Esophagus muscularis mucosa (tissue), 4 donors: ENCODE measurements around the gene SCAP. TPM values are rescaled to one million over a fixed set of nuclear protein-coding genes. Genes with fewer than 3 reads are reported as not detected.
A peak's percentile ranks its signal among the peaks of the same experiment; 100 is the strongest.
"Not testable (repeated sequence)": the region's sequence is repeated elsewhere in the genome, so short reads cannot be mapped to it uniquely, and the experiment has no call there.

Experiments used
- DNase-seq: peaks from one replicate; pipeline ENCODE4 v3.0.0-alpha.2; 2017; ENCODE audit errors: extremely low spot score
- H3K27ac ChIP-seq, 4 donors: fragments of 200-600 bp; sonication (generic); replicated peaks in 1 of 4; 1 replicate in 3 of 4; 2 replicates in 1 of 4; pipeline ENCODE4 v1.5.1; 2016 to 2019; ENCODE audit warnings: mild to moderate bottlenecking in 1 of 4
- H3K27me3 ChIP-seq, 4 donors: fragments of 200-600 bp; sonication (generic); one replicate each; pipeline versions ENCODE4 v1.5.1 to v1.6.0; 2016 to 2019
- H3K36me3 ChIP-seq, 4 donors: fragments of 200-600 bp; sonication (generic); one replicate each; pipeline ENCODE4 v1.5.1; 2016 to 2019
- H3K4me1 ChIP-seq, 4 donors: fragments of 200-600 bp; sonication (generic); one replicate each; pipeline ENCODE4 v1.5.1; 2016 to 2019
- H3K4me3 ChIP-seq, 4 donors: fragments of 200-600 bp; sonication (generic); 1 replicate in 2 of 4; 2 replicates in 2 of 4; pipeline ENCODE4 v1.5.1; 2016 to 2019; ENCODE audit warnings: mild to moderate bottlenecking in 4 of 4, moderate library complexity in 1 of 4
- H3K9me3 ChIP-seq, 4 donors: fragments of 200-600 bp; sonication (generic); 1 replicate in 3 of 4; 2 replicates in 1 of 4; pipeline ENCODE4 v1.5.1; 2016 to 2019
- EP300 ChIP-seq: sonication (generic); formaldehyde crosslinking; IDR thresholded peaks from one replicate; pipeline ENCODE4 v1.6.1; 2017; ENCODE audit warnings: antibody characterized with exemption
- POLR2A ChIP-seq: fragments of 450-650 bp; IDR thresholded peaks from one replicate; pipeline ENCODE4 v1.6.1; 2017; ENCODE audit warnings: antibody characterized with exemption, moderate library complexity, mild to moderate bottlenecking, low read depth
- POLR2AphosphoS5 ChIP-seq, 2 donors: sonication (generic); formaldehyde crosslinking; IDR thresholded peaks; one replicate each; pipeline ENCODE4 v1.6.1; 2017; ENCODE audit warnings: antibody characterized with exemption in 2 of 2
- WGBS: methylation state at CpG from one replicate; pipeline ENCODE4 v1.1.5; 2018; 5-methylcytosine and 5-hydroxymethylcytosine counted together
- intact Hi-C: fragments of 100-400 bp; cut with DNase I; formaldehyde crosslinking; loops from one replicate; pipeline ENCODE4 v1.15.1; 2023
- total RNA-seq, 4 donors: library from RNA; depleted of rRNA; stranded (reverse); fragments of >200 nt; gene quantifications; one replicate each; pipeline versions ENCODE4 v1.1.0 to v1.2.1, GENCODE V29; 2016
- TF ChIP-seq, protein P1 (sequence below), 3 experiments: fragments of 200-600 bp in 2 of 3; fragments of 450-650 bp in 1 of 3; sonication (generic) in 2 of 3; IDR thresholded peaks; one replicate each; pipeline ENCODE4 v1.5.1; 2017 to 2019; ENCODE audit warnings: antibody characterized with exemption in 3 of 3, mild to moderate bottlenecking in 2 of 3, moderate library complexity in 1 of 3

Gene SCAP
- total RNA-seq, 4 donors from 2014 or later = 67.6 to 104 (median 79.9) TPM

DNA sequence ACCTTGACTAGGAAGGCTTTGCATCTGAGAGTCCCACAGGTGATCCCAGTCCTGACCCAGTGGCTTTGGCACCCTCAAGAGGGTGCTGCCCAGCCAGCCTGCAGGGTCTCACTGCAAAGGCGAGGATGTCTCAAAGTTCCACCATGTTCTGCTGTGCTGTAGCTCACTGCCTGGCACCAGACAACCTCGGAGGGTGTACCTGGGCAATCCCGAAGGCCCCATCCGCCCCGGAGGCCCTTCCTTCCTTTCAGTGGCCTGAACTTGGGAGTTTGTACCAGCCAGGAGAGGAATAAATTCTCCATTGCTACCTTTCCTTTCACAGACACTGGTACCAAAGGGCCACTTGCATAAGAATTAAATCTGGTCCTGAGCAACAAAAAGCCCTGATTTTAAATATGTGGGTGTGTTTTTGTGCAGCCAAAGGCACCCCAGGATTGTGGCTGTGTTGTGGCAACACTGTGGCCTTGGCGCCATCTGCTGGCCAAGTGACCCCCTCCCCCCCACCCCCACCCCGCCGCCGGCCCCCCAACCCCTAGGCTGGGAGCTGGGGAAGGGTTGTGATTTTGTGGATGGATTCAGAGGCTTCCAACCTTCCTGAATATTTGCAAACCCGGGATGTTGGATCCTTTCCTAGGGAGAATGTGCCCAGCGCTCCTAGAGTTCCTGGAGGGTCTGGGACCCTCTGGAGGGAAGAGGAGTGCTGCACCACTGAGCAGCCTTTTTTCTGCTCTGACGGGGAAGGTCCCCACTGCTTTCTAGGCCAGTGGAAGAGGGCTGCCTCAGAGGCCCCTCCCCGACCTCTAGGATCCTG is 104.6 kb downstream of the SCAP start:
- Histone ChIP-seq H3K9me3 (no peaks in the 10 kb centered on the region), H3K36me3 (no peaks in the 10 kb centered on the region), H3K27me3 (peaks cover 0 to 21% (median 0%) of the 10 kb centered on the region in 4 donors), H3K27ac (no peak overlapping the region), H3K4me3 (no peak overlapping the region), H3K4me1 (peaks cover 0 to 1% (median under 1%) of the 10 kb centered on the region in 4 donors)
- TF ChIP-seq POLR2A (no peak), EP300 (no peak), POLR2AphosphoS5 (IDR thresholded peaks at IDR 0.05) (no peak)
- TF ChIP-seq, protein P1, sequence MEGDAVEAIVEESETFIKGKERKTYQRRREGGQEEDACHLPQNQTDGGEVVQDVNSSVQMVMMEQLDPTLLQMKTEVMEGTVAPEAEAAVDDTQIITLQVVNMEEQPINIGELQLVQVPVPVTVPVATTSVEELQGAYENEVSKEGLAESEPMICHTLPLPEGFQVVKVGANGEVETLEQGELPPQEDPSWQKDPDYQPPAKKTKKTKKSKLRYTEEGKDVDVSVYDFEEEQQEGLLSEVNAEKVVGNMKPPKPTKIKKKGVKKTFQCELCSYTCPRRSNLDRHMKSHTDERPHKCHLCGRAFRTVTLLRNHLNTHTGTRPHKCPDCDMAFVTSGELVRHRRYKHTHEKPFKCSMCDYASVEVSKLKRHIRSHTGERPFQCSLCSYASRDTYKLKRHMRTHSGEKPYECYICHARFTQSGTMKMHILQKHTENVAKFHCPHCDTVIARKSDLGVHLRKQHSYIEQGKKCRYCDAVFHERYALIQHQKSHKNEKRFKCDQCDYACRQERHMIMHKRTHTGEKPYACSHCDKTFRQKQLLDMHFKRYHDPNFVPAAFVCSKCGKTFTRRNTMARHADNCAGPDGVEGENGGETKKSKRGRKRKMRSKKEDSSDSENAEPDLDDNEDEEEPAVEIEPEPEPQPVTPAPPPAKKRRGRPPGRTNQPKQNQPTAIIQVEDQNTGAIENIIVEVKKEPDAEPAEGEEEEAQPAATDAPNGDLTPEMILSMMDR (IDR thresholded peaks at IDR 0.05) = peak in 2 of 3 experiments; percentile 34 to 50
- DNase-seq = no peak
- WGBS = 38% methylated on average over 13 of the region's 13 CpGs
- intact Hi-C loops = no loop called here

DNA sequence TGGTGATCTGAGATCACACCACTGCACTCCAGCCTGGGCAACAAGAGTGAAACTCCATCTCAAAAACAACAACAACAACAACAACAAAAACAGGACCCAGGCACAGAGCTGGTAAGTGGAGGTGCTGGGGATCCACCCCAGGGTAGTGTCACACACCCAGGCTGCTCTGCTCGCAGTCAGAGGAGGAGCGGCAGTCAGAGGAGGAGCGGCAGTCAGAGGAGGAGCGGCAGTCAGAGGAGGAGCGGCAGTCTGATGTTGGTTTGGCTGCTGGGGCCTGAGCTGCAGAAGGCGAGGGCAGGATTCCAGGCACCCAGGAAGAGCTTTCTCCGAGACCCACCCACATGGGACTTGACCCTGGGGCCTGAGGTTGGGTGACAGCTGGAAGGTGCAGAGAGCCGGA is 105.7 kb downstream of the SCAP start:
- H3K27ac ChIP-seq, intact Hi-C loops, H3K9me3 ChIP-seq, DNase-seq, H3K4me3 ChIP-seq, H3K36me3 ChIP-seq: not testable (repeated sequence)
- H3K27me3 ChIP-seq = peaks cover 0 to 21% (median 0%) of the 10 kb centered on the region in 4 donors
- 83% methylated on average over 7 of the region's 8 CpGs for WGBS
- H3K4me1 ChIP-seq = peaks cover 0 to 12% (median 7%) of the 10 kb centered on the region in 4 donors

DNA sequence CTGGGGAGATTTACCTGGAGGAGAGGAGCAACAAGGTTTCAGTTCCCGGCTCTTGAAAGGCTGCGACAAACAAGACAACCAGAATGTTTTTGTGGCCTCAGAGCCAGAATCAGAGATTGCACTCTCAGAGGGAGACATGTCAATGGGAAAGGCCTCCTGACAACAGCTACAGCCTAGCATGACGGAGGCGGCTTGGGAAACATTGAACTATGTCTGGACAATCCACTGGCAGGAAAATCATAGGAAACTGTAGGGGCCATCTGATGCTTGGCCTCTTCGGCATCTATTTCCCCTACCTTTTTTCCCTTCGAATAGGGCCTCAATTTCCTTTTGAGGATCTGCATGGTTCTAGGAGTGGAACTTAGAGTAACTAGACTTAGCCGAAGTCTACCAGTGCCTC is 108.1 kb downstream of the SCAP start:
- peaks cover 0 to 12% (median 7%) of the 10 kb centered on the region in 4 donors for H3K4me1 ChIP-seq
- H3K9me3 ChIP-seq = no peaks in the 10 kb centered on the region
- intact Hi-C loops = no loop called here
- no peaks in the 10 kb centered on the region for H3K36me3 ChIP-seq
- peaks cover 0 to 21% (median 0%) of the 10 kb centered on the region in 4 donors for H3K27me3 ChIP-seq
- WGBS = 91% methylated on average over 7 of the region's 7 CpGs
- no peak for DNase-seq
- no peak for TF ChIP-seq EP300
- TF ChIP-seq POLR2AphosphoS5 (IDR thresholded peaks at IDR 0.05) = no peak
- no peak for TF ChIP-seq POLR2A
- TF ChIP-seq, protein P1 (IDR thresholded peaks at IDR 0.05) = no peak
- H3K27ac ChIP-seq = no peak overlapping the region
- H3K4me3 ChIP-seq = no peak overlapping the region

DNA sequence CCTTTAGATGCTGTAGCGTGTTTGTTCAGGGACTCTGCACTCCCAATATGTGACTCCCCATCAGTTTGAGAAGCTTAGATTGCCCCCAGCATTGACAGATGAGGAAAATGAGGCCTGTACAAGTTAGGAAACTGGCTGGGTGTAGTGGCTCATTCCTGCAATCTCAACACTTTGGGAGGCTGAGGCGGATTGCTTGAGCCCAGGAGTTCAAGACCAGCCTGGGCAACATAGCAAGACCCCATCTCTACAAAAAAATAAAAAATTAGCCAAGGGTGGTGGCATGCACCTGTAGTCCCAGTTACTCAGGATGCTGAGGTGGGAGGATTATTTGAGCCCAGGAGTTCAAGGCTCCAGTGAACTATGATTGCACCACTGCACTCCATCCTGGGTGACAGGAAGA is 108.9 kb downstream of the SCAP start:
- TF ChIP-seq POLR2AphosphoS5 (IDR thresholded peaks at IDR 0.05) (no peak), POLR2A (no peak), EP300 (no peak)
- TF ChIP-seq, protein P1 (IDR thresholded peaks at IDR 0.05) = no peak
- intact Hi-C loops = no loop called here
- Histone ChIP-seq H3K27me3 (peaks cover 0 to 21% (median 0%) of the 10 kb centered on the region in 4 donors), H3K4me3 (no peak overlapping the region), H3K4me1 (peaks cover 0 to 12% (median 7%) of the 10 kb centered on the region in 4 donors), H3K9me3 (no peaks in the 10 kb centered on the region), H3K27ac (no peak overlapping the region), H3K36me3 (no peaks in the 10 kb centered on the region)
- no peak for DNase-seq
- 95% methylated on average over 2 of the region's 2 CpGs for whole genome bisulfite sequencing

DNA sequence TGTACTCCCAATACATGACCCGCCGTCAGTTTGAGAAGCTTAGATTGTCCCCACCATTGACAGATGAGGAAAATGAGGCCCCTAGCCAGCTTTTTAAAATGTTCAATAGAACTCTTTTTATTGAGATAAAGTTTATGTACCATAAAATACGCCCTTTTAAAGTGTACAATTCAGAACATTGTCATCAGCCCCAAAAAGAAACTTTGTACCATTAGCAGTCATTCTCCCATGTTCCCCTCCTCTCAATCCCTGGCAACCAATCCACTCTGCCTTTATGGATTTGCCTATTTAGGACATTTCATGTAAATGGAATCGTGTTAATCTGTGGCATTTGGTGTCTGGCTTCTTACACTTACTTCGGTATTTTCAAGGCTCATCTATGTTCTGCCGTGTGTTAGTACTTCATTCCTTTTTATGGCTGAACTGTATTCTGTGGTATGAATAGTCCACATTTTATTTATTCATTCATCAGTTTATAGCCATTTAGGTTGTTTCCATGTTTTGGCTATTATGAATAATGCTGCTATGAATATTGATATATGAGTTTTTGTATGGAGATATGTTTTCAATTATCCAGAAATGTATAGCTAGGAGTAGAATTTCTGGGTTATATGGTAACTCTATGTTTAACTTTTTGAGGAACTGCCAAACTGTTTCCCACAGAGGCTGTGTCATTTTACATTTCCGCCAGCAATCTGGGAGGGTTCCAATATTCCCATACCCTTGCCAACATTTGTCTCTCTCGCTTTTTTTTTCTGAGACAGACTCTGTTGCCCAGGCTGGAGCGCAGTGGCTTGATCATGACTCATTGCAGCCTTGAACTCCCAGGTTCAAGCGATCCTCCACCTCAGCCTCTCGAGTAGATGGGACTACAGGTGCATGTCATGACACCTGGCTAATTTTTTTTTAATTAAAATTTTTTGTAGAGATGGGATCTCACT is 110.3 kb downstream of the SCAP start:
- Histone ChIP-seq H3K9me3 (no peaks in the 10 kb centered on the region), H3K36me3 (no peaks in the 10 kb centered on the region), H3K27me3 (peaks cover 0 to 8% (median 0%) of the 10 kb centered on the region in 4 donors), H3K4me1 (peaks cover 0 to 12% (median 7%) of the 10 kb centered on the region in 4 donors), H3K27ac (peak overlapping the region in 3 of 4 donors; percentile 13 to 28 (median 14)), H3K4me3 (no peak overlapping the region)
- 54% methylated on average over 11 of the region's 11 CpGs for WGBS
- no peak for DNase-seq
- TF ChIP-seq EP300 (no peak), POLR2AphosphoS5 (IDR thresholded peaks at IDR 0.05) (no peak), POLR2A (no peak)
- TF ChIP-seq, protein P1 (IDR thresholded peaks at IDR 0.05) = no peak
- intact Hi-C loops = no loop called here
